GM19395 (cell line): ENCODE results near the gene NT5C1A.

Source experiments
- ATAC-seq: cut with Tn5 transposase; IDR thresholded peaks from one replicate; pipeline ENCODE4 v1.9.1; 2021; ENCODE audit warnings: mild to moderate bottlenecking, moderate library complexity; ENCODE audit not compliant: unreplicated experiment

The NT5C1A gene

DNA sequence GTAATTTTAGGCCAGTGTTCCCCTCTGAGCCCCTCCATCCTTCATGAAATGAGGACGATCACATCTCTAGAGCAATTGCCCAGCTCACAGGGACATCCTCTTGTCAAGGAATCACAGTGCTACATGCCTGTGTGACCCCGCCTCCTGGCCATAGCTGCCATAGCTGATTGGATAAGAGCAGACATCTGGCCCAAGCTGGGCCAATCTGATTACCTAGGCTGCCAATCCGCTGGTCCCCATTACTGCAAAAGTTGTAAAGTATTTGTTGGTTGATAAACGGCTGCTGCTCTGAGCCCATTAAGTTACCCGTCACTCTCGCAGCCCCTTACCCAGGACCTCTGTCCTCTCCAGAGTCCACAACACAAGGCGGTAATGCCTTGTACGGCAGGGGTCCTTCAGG is 8.3 kb downstream of the NT5C1A start:
- no peak for ATAC-seq

DNA sequence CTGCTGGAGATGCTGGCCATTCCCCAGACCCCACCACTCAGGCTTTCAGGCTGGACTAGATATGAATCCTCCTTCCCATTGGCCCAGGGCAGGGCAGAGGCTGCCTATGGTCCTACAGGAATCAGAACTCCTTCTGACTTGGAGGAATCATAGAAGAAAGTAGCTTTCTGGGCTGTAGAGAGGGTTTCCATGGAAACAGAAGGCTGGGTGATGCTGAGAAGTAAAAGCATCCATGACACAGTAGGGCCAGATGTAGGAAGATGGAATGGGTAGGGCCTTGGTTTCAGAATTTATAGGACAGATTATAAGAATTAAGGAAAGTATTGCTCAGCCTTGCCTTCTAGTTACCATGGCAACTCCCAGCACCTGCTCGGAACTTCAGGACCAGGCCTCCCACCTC is 9.0 kb downstream of the NT5C1A start:
- no peak for ATAC-seq

DNA sequence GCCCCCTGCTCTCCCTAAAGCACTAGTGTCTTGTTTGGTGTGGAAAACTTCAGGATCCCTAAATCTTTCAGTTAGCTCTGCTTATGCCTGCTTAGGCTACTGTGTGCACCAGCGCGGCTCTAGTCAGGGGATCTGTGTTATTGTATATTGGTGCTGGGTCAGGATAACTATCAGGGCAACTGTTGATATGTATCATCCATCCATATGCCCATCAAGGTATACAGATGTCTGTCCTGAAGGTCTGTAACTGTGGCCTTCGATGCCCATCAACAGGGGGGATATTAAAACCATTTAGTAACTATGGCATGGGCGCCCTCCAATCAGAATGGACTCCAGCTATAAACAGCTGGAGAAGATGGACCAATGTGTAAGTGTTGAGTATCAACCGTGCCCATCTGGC is 12.4 kb downstream of the NT5C1A start:
- no peak for ATAC-seq

DNA sequence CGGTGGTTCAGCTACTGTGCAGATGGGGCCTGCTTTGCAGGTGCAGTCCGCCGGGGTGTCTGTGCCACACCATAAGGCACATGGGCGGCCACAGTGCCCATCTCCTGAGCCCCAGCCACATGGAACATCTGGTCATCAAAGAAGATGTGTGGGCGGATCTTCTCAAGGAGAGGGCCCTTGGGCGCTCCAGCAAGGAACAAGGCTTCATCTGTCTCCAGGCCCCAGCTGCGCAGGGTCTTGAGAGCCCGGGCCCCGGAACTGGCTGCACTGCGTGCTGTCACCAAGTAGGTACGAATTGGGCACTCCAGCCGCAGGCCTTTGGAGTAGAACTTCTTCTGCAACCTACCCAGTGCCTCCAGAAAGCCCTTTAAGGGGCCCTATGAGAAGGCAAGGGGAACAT is 12.8 kb downstream of the NT5C1A start:
- ATAC-seq, result no peak

DNA sequence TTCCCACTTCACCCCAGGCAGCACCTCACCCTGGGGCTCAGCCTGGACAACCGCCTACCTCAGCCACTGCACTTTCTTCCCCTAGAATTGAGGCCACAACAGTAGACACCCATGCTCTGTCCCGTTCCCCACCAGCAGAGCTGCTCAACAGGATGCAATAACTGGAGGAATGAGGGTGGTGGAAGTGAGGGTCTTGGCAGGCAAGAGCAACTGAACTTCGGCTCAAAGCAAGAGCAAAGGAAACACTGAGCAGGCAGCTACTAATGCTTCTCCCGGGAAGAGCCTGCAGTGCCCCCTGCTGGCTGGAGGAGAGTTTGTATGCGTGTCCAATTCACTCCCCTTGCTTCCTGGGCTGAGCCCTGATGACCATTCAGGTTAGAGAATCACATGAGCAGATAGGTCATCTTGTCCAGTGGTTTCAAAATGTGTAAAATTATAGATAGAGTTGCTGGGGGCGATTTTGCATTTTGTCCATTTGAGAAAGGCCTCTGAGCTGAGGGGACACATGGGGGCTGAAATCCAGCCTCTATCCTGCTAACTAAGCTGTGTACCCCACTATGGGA is 13.9 kb downstream of the NT5C1A start:
- ATAC-seq, result no peak

- no peak for ATAC-seq
Observed at GRCh38 chr1:39657402-39657801, 14.5 kb downstream of the NT5C1A start.

GRCh38 chr1:39656391-39656790 is 15.5 kb downstream of the NT5C1A start:
- no peak for ATAC-seq

DNA sequence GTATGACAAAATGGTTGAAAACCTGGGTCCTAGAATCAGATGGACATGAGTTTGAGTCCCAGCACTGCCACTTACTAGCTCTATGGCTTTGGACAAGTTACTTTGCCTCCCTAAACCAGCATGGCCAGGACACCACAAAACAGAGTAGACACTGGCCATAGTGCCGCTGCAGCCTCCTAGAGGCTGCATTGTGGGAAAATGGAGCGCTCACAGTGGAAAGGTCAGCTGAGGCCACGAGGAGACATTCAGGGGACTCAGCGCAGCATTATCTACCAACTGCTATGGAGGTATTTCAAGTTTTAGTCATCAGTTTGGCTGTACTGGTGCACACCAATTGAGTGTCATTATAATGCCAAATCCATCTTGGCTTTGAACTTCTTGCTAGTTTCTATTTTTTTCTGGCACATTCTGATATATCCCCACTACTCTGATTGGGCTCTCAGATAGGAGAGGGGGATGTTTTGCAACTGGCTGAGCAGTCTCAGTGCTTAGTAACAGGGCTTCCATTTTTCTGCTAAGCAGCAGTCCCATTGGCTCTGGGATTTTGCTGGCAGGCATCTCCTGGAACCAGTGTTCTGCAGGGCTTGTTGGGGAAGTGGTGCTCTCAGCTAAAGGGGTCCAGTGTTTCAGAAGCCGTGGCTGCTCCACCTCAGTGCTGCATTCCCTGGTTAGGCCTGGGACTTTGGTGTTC is 16.2 kb downstream of the NT5C1A start:
- no peak for ATAC-seq

- ATAC-seq, result no peak
Observed at GRCh38 chr1:39654291-39654690, 17.6 kb downstream of the NT5C1A start.

- ATAC-seq, result no peak
Observed at GRCh38 chr1:39653546-39654031, 18.3 kb downstream of the NT5C1A start.

- ATAC-seq, result no peak
Observed at GRCh38 chr1:39652554-39652953, 19.4 kb downstream of the NT5C1A start.

GRCh38 chr1:39652105-39652504 is 19.8 kb downstream of the NT5C1A start:
- ATAC-seq, result no peak

DNA sequence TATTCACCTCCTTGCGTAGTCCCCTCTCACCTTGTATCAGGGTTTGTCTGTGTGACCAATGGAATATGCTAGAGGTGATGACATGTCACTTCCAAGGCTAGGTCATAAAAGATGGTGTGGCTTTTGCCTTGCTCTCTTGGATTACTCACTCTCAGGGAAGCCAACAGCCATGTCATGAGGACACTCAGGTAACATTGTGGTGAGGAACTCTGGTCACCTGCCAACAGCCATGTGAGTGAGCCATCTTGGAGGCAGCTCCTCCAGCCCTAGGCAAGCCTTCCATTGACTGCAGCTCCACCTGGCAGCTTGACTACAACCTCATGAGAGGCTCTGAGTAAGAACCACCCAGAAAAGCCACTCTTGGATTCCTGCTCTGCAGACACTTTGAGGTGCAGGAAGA is 21.5 kb downstream of the NT5C1A start:
- ATAC-seq, result no peak

DNA sequence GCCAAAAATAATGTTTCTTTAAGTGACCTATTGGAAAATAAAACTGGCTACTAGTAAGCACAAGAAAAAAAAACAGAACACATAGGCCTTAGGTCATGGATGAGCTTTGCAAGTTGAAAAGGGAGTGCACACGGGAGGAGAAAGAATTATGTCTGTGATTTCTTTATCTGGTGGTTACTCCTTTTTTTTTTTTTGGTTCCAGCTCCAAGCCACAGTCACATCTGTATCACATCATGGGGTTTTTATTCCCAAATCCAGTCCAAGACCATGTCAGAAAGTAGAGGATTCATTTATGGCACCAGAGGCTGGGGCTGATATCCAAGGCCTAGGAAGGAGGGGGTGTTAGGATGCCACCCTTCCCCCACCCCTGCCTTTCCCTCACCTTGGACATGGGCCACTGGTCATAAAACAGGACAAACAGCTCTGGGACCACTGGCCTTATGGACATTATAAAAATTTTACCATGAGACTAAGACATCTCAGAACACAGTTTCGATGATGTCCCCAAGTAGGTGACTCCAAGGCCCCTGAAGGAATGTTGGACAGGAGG is 22.2 kb downstream of the NT5C1A start:
- no peak for ATAC-seq

- ATAC-seq, result no peak
Observed at GRCh38 chr1:39648496-39648895, 23.4 kb downstream of the NT5C1A start.

DNA sequence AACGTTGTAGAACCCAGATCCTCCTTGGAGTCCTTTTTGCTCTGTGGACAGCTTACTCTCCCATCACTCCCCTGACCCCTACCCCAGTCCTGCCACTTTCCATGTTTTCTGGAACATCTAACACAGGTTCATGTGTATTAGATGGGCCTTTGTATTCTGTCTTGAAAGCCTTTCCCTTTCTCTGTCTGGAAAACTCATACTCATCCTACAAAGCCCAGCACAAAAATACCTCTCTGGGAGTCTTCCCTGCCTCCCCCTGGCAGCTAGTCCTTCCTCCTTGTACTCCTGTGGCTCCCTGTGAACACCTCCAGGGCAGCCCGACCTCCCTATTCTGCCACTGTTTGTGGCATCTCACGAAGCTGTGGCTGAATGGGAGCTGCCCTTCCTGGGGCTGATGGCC is 24.7 kb downstream of the NT5C1A start:
- no peak for ATAC-seq

DNA sequence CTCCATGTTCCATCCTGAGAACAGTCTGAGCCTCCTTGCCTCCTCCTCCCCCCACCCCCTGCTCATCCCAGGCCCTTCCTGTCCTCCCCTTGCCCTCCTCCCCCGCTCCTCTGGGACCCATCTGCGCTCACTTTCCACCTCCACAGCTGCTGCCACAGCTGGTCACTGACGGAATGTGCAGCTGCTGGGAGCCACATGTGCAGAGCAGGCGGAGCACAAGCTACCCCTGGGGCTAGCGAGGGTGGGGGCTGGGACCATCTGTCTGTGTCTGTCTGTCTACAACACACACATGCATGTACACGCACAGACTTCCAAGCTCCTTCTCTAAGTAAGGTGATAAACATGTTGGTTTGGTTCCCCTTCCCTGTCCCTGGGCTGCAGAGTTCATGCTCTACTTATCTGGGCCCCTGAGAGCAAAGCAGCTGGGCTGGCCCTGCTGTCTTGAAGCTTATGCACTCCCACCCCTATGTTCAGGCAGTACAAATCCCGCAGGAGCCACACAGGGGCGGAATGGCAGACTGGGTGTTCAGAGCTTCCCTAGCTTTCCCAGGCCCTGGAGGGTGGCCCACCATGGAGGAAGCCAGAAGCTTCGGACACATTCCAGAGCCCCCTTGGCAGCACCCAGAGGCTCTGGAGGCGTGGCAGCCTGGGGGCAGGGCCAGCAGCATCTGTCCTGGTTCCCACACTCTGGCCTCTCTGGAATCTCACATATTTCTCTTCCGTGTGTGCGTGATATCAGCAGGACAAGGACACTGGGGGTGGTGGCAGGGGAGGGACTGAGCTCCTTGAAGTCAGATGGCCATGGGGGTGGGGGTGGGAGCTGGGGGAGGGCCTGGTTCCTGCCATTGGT is 25.4 kb downstream of the NT5C1A start:
- no peak for ATAC-seq

DNA sequence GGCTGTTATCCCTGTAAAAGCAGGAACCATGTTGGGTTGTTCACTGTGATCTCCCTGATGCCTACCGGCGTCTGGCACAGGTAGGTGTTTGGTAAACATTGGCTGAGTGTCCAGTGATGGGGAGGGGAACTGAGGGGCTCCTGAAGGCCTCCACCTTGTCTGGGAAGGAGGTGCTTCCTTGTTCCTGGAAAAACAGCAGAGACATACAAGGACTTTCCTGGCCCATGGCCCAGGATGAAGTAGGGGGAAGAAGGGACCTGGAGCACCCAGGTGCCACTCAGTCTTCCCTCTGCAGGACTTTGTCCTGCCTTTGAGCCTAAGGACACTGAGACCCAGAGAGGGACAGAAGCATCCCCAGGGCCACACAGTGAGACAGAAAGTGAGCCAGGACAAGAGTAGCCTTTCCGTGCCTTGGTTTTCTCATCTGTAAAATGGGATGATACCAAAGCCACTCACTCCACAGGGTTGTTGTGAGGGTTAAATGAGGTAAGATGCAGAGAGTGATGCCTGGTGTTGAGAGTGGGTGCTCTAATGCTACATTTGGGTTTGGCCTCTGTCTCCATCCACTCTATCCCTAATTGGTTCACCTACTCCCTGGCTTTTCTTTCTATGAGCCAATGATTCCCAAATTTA is 26.4 kb downstream of the NT5C1A start:
- no peak for ATAC-seq

GRCh38 chr1:39643705-39644104 is 28.2 kb downstream of the NT5C1A start:
- ATAC-seq, result no peak

DNA sequence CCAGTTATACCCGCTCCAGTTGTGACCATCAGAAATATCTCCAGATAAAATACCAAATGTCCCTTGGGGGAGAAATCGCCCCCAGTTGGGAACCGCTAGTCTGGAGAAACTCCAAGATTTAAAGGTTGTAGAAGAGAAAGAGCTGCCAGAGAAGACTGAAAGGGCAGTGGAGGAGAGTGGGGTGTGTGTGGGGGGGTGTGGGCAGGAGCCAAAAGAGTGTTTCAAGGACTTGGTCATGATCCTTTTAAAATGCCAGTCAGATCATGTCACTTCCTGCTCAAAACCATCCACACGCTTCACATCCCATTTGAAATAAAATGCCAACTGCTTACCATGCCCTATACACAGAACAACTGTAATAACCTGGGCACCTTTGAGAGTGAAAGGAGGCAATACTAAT is 29.1 kb downstream of the NT5C1A start:
- ATAC-seq, result no peak

DNA sequence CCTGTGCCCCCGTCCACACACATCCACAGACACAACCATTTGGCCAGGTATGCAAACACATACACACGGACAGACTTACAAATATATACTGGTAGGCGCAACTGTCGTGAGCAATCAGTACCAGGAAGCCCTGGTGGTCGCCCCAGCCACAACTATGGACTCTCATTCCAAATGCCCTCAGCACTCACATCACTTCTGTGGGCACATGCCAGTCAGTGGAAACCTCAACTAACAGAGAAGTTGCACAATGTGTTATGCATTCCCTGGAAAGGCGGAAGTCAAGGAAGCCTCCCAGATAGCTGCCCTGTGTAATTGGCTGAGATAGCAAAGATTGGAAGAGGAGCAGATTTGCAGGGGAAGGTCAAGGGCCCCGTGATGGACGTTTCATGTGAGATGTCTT is 31.0 kb downstream of the NT5C1A start:
- no peak for ATAC-seq
